Ascending aorta (tissue), 2 donors: Measurements from ENCODE around the gene TASP1. TPM values are rescaled to one million over a fixed set of nuclear protein-coding genes. Genes with fewer than 3 reads are reported as not detected.

ENCODE experiments used
- DNase-seq, 2 donors: peaks; one replicate each; pipeline ENCODE4 v3.0.0-alpha.2; 2019; ENCODE audit warnings: low spot score in 2 of 2
- H3K27ac ChIP-seq, 2 donors: fragments of 200-600 bp; sonication (generic); one replicate each; pipeline ENCODE4 v1.5.1; 2016 to 2017; ENCODE audit warnings: mild to moderate bottlenecking in 1 of 2
- H3K27me3 ChIP-seq: fragments of 200-600 bp; sonication (generic); one replicate; pipeline ENCODE4 v1.5.1; 2017
- H3K36me3 ChIP-seq, 2 donors: fragments of 200-600 bp; sonication (generic); one replicate each; pipeline ENCODE4 v1.5.1; 2016
- H3K4me1 ChIP-seq, 2 donors: fragments of 200-600 bp; sonication (generic); one replicate each; pipeline ENCODE4 v1.5.1; 2016 to 2017; ENCODE audit warnings: mild to moderate bottlenecking in 1 of 2
- H3K4me3 ChIP-seq, 2 donors: fragments of 200-600 bp; sonication (generic); one replicate each; pipeline ENCODE4 v1.5.1; 2016 to 2017; ENCODE audit warnings: mild to moderate bottlenecking in 1 of 2
- H3K9me3 ChIP-seq, 2 donors: fragments of 200-600 bp; sonication (generic); one replicate each; pipeline ENCODE4 v1.5.1; 2016
- intact Hi-C: fragments of 100-400 bp; cut with DNase I; formaldehyde crosslinking; loops from one replicate; pipeline ENCODE4 v1.15.1; 2023
- total RNA-seq: library from RNA; depleted of rRNA; stranded (reverse); fragments of >200 nt; gene quantifications from one replicate; pipeline ENCODE4 v1.1.0, GENCODE V29; 2016
- TF ChIP-seq, protein P1 (sequence below), 3 experiments: fragments of 200-600 bp in 2 of 3; fragments of 450-650 bp in 1 of 3; sonication (generic) in 2 of 3; IDR thresholded peaks; one replicate each; pipeline ENCODE4 v1.5.1; 2016 to 2019; ENCODE audit warnings: antibody characterized with exemption in 3 of 3, mild to moderate bottlenecking in 1 of 3, moderate library complexity in 1 of 3

The TASP1 gene
- total RNA-seq, 1 donor from 2014 or later, result 17.2 TPM

DNA sequence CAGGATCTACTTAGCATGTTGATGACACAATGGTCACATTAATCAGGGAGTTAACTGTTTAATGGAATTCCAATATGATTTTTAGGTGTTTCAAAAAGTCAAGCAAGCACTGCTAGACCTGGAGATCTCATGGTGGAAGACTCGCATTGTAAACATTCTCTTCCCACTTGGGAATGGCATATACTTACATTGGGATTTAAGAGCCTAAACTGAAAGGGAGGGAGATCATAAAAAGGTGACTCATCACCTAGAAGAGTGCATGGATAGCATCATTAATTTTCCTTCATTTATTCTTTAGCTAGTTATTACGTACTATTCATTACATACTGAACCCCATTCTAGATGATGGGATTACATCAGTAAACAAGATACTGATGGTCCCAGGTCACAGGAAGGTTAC is 185.4 kb downstream of the TASP1 start:
- Histone ChIP-seq H3K27ac (no peak overlapping the region), H3K27me3 (no peaks in the 10 kb centered on the region), H3K4me1 (no peaks in the 10 kb centered on the region), H3K4me3 (no peak overlapping the region), H3K9me3 (no peaks in the 10 kb centered on the region), H3K36me3 (no peaks in the 10 kb centered on the region)
- TF ChIP-seq, protein P1, sequence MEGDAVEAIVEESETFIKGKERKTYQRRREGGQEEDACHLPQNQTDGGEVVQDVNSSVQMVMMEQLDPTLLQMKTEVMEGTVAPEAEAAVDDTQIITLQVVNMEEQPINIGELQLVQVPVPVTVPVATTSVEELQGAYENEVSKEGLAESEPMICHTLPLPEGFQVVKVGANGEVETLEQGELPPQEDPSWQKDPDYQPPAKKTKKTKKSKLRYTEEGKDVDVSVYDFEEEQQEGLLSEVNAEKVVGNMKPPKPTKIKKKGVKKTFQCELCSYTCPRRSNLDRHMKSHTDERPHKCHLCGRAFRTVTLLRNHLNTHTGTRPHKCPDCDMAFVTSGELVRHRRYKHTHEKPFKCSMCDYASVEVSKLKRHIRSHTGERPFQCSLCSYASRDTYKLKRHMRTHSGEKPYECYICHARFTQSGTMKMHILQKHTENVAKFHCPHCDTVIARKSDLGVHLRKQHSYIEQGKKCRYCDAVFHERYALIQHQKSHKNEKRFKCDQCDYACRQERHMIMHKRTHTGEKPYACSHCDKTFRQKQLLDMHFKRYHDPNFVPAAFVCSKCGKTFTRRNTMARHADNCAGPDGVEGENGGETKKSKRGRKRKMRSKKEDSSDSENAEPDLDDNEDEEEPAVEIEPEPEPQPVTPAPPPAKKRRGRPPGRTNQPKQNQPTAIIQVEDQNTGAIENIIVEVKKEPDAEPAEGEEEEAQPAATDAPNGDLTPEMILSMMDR (IDR thresholded peaks at IDR 0.05), result no peak
- no peak for DNase-seq
- intact Hi-C loops, result no loop called here

DNA sequence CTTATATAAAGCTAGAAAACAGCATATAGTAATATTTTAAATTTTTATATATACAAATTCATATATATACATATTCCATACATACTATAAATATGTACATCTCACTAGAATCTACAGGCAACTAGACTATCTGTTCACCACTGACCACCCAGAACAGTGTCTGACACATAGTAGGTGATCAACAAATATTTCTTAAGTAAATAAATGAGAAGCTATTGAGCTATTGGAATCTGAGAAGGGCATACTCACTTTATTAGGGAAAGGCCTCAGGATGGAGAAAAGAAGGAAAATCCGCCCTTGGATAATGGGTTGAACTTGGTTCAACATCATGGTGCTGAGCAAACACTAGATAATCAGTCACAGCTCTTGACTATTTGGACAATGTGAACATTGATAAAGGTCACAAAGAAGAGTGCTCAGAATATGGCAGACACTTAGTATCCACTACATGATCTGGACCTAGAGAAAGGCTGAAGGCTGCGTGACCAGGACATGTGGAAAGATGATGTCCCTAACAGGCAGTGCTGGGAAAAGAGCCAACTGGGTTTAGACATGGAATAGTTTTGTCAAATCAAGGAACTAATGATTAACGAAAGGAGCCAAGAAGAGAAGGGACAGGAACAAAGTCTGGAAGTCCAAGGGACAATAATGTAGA is 186.1 kb downstream of the TASP1 start:
- TF ChIP-seq, protein P1 (IDR thresholded peaks at IDR 0.05), result no peak

DNA sequence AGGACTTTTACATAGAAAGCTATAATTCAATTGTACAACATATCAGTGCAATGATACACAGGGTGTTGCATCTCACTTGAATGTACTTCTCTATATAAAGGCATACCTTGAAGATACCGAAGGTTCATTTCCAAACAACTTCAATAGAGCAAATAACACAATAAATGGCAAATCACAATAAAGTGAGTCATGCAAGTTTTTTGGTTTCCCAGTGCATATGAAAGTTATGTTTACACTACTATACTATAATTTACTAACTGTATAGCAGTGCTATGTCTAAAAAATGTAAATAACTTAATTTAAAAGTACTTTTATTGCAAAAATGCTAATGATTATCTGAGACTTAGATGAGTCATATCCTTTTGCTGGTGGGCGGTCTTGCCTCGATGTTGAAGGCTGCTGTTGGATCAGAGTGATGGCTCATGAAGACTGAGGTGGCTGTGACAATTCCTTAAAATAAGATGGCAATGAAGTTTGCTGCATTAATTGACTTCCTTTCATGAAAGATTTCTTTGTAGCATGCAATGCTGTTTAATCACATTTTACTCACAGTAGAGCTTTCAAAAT is 188.8 kb downstream of the TASP1 start:
- Histone ChIP-seq H3K27me3 (no peaks in the 10 kb centered on the region), H3K4me1 (no peaks in the 10 kb centered on the region), H3K27ac (no peak overlapping the region), H3K9me3 (no peaks in the 10 kb centered on the region), H3K4me3 (no peak overlapping the region), H3K36me3 (no peaks in the 10 kb centered on the region)
- TF ChIP-seq, protein P1 (IDR thresholded peaks at IDR 0.05), result no peak
- no peak for DNase-seq
- intact Hi-C loops, result no loop called here

More for the DNA sequence above, 186.1 kb downstream of the TASP1 start:
- DNase-seq, result no peak
- intact Hi-C loops, result no loop called here
- no peaks in the 10 kb centered on the region for H3K27me3 ChIP-seq
- H3K9me3 ChIP-seq, result no peaks in the 10 kb centered on the region
- no peaks in the 10 kb centered on the region for H3K4me1 ChIP-seq
- H3K4me3 ChIP-seq, result no peak overlapping the region
- no peaks in the 10 kb centered on the region for H3K36me3 ChIP-seq
- H3K27ac ChIP-seq, result no peak overlapping the region

- Histone ChIP-seq H3K4me1 (no peaks in the 10 kb centered on the region), H3K27ac (no peak overlapping the region), H3K9me3 (no peaks in the 10 kb centered on the region), H3K36me3 (peaks cover 0 to 3% of the 10 kb centered on the region in 2 donors), H3K27me3 (no peaks in the 10 kb centered on the region), H3K4me3 (no peak overlapping the region)
- intact Hi-C loops, result no loop called here
- TF ChIP-seq, protein P1 (IDR thresholded peaks at IDR 0.05), result no peak
- DNase-seq, result no peak
These were observed 191.1 kb downstream of the TASP1 start for GRCh38 chr20:13447385-13448180.

DNA sequence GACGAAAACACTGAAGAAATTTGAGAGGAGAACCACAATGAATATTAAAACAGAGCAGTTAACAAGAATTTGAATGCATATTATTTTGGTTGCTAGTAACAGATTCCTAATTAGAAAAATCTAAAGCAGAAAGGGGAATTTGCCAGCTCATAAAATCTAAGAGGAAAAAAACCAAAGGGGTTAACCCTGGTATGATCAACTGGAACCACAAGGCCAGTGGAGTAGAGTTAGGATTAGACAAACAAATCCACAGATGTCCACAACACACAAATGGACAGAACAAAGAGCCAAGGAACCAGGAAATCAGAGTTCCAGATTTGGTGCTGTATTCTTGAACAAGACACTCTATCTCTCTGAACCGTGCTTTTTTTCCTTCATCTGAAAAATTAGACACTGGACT is 195.0 kb downstream of the TASP1 start:
- no peak overlapping the region for H3K4me3 ChIP-seq

More for the DNA sequence above, 195.0 kb downstream of the TASP1 start:
- no peaks in the 10 kb centered on the region for H3K4me1 ChIP-seq
- intact Hi-C loops, result no loop called here
- TF ChIP-seq, protein P1 (IDR thresholded peaks at IDR 0.05), result no peak
- DNase-seq, result no peak
- peaks cover 0 to 3% of the 10 kb centered on the region in 2 donors for H3K36me3 ChIP-seq
- H3K27ac ChIP-seq, result no peak overlapping the region
- H3K27me3 ChIP-seq, result no peaks in the 10 kb centered on the region
- H3K9me3 ChIP-seq, result peaks cover 0 to 16% of the 10 kb centered on the region in 2 donors
